SJCRH30 (cell line): Measurements from ENCODE around the gene NAXD. TPM values are rescaled to one million over a fixed set of nuclear protein-coding genes. Genes with fewer than 3 reads are reported as not detected.

Experiments used
- DNase-seq, 2 experiments: peaks; one replicate each; pipeline ENCODE4 v3.0.0-alpha.2; 2015 to 2020
- H3K27ac ChIP-seq: fragments of 250-450 bp; sonication (Bioruptor Pico); 2 replicates; pipeline ENCODE4 v1.5.1; 2020; ENCODE audit warnings: mild to moderate bottlenecking, moderate library complexity
- H3K27me3 ChIP-seq: fragments of 250-450 bp; sonication (Bioruptor Pico); 2 replicates; pipeline ENCODE4 v1.5.1; 2020; ENCODE audit warnings: mild to moderate bottlenecking, moderate library complexity
- H3K36me3 ChIP-seq: fragments of 250-450 bp; sonication (Bioruptor Pico); 2 replicates; pipeline ENCODE4 v1.5.1; 2020; ENCODE audit warnings: mild to moderate bottlenecking, moderate library complexity
- H3K4me1 ChIP-seq: fragments of 250-450 bp; sonication (Bioruptor Pico); 2 replicates; pipeline ENCODE4 v1.5.1; 2020; ENCODE audit warnings: mild to moderate bottlenecking, moderate library complexity
- H3K4me3 ChIP-seq: fragments of 250-450 bp; sonication (Bioruptor Pico); 2 replicates; pipeline ENCODE4 v1.5.1; 2020; ENCODE audit warnings: mild to moderate bottlenecking, moderate library complexity
- H3K9me3 ChIP-seq: fragments of 250-450 bp; sonication (Bioruptor Pico); replicated peaks from 2 replicates; pipeline ENCODE4 v1.5.1; 2020; ENCODE audit warnings: mild to moderate bottlenecking, moderate library complexity
- total RNA-seq: library from RNA; depleted of rRNA; stranded (reverse); fragments of >200 nt; shearing (Covaris generic); gene quantifications from 2 replicates; pipeline ENCODE4 v1.2.3, GENCODE V29; 2014

The NAXD gene
- total RNA-seq, 1 experiment from 2014 or later = 19.5 TPM

GRCh38 chr13:110610955-110611595 is 4.3 kb upstream of the NAXD start:
- H3K4me3 ChIP-seq = no peak overlapping the region
- DNase-seq = no peak
- H3K4me1 ChIP-seq = no peaks in the 10 kb centered on the region
- H3K9me3 ChIP-seq = no peaks in the 10 kb centered on the region
- H3K36me3 ChIP-seq = no peaks in the 10 kb centered on the region
- no peaks in the 10 kb centered on the region for H3K27me3 ChIP-seq
- no peak overlapping the region for H3K27ac ChIP-seq

GRCh38 chr13:110615005-110615321 is 382 bp upstream of the NAXD start:
- no peaks in the 10 kb centered on the region for H3K36me3 ChIP-seq
- DNase-seq = no peak

GRCh38 chr13:110616103-110617101 is 1.1 kb downstream of the NAXD start:
- no peaks in the 10 kb centered on the region for H3K36me3 ChIP-seq
- H3K4me3 ChIP-seq = peak overlapping the region; percentile 86
- H3K4me1 ChIP-seq = peaks cover 8% of the 10 kb centered on the region; the same call in 1 of the 2 replicates
- DNase-seq = peak; percentile 20 to 35
- no peaks in the 10 kb centered on the region for H3K9me3 ChIP-seq
- H3K27ac ChIP-seq = peak overlapping the region; percentile 48; the same call in 1 of the 2 replicates
- H3K27me3 ChIP-seq = no peaks in the 10 kb centered on the region

More at GRCh38 chr13:110615005-110615321, 382 bp upstream of the NAXD start:
- H3K9me3 ChIP-seq = no peaks in the 10 kb centered on the region
- peaks cover 8% of the 10 kb centered on the region; the same call in 1 of the 2 replicates for H3K4me1 ChIP-seq
- no peaks in the 10 kb centered on the region for H3K27me3 ChIP-seq
- H3K4me3 ChIP-seq = peak overlapping the region; percentile 86
- peak overlapping the region; percentile 48 for H3K27ac ChIP-seq

- Histone ChIP-seq H3K36me3 (peaks cover under 1% of the 10 kb centered on the region), H3K4me3 (no peak overlapping the region)
- no peak for DNase-seq
Observed at GRCh38 chr13:110617321-110618072, 2.2 kb downstream of the NAXD start.

GRCh38 chr13:110618167-110618566 is 2.8 kb downstream of the NAXD start:
- Histone ChIP-seq H3K36me3 (peaks cover 7% of the 10 kb centered on the region), H3K27ac (no peak overlapping the region), H3K9me3 (no peaks in the 10 kb centered on the region), H3K27me3 (no peaks in the 10 kb centered on the region), H3K4me3 (no peak overlapping the region), H3K4me1 (peaks cover 8% of the 10 kb centered on the region; the same call in 1 of the 2 replicates)
- DNase-seq = no peak

More at GRCh38 chr13:110617321-110618072, 2.2 kb downstream of the NAXD start:
- Histone ChIP-seq H3K4me1 (peaks cover 8% of the 10 kb centered on the region; the same call in 1 of the 2 replicates), H3K27ac (no peak overlapping the region), H3K9me3 (no peaks in the 10 kb centered on the region), H3K27me3 (no peaks in the 10 kb centered on the region)

- Histone ChIP-seq H3K27ac (no peak overlapping the region), H3K9me3 (no peaks in the 10 kb centered on the region)
Observed at GRCh38 chr13:110618780-110619179, 3.4 kb downstream of the NAXD start.

GRCh38 chr13:110620596-110620995 is 5.3 kb downstream of the NAXD start:
- DNase-seq = no peak
- Histone ChIP-seq H3K4me1 (peaks cover 8% of the 10 kb centered on the region; the same call in 1 of the 2 replicates), H3K9me3 (no peaks in the 10 kb centered on the region), H3K27ac (no peak overlapping the region), H3K4me3 (no peak overlapping the region), H3K27me3 (no peaks in the 10 kb centered on the region), H3K36me3 (peaks cover 10% of the 10 kb centered on the region)

More at GRCh38 chr13:110618780-110619179, 3.4 kb downstream of the NAXD start:
- Histone ChIP-seq H3K4me1 (peaks cover 8% of the 10 kb centered on the region; the same call in 1 of the 2 replicates), H3K36me3 (peaks cover 7% of the 10 kb centered on the region), H3K27me3 (no peaks in the 10 kb centered on the region), H3K4me3 (no peak overlapping the region)
- no peak for DNase-seq

GRCh38 chr13:110624766-110625756 is 9.7 kb downstream of the NAXD start:
- Histone ChIP-seq H3K4me3 (no peak overlapping the region), H3K36me3 (peaks cover 10% of the 10 kb centered on the region), H3K27ac (no peak overlapping the region), H3K9me3 (no peaks in the 10 kb centered on the region), H3K27me3 (no peaks in the 10 kb centered on the region), H3K4me1 (no peaks in the 10 kb centered on the region)
- no peak for DNase-seq

- no peaks in the 10 kb centered on the region for H3K4me1 ChIP-seq
- no peaks in the 10 kb centered on the region for H3K9me3 ChIP-seq
- no peak overlapping the region for H3K4me3 ChIP-seq
- H3K27me3 ChIP-seq = no peaks in the 10 kb centered on the region
- peaks cover 10% of the 10 kb centered on the region for H3K36me3 ChIP-seq
- no peak for DNase-seq
- no peak overlapping the region for H3K27ac ChIP-seq
Observed at GRCh38 chr13:110625771-110626321, 10.5 kb downstream of the NAXD start.

GRCh38 chr13:110626521-110626920 is 11.2 kb downstream of the NAXD start:
- Histone ChIP-seq H3K36me3 (peaks cover 10% of the 10 kb centered on the region), H3K4me3 (no peak overlapping the region), H3K27ac (no peak overlapping the region), H3K9me3 (no peaks in the 10 kb centered on the region), H3K27me3 (no peaks in the 10 kb centered on the region), H3K4me1 (no peaks in the 10 kb centered on the region)
- no peak for DNase-seq

- no peak for DNase-seq
- H3K36me3 ChIP-seq = peaks cover 10% of the 10 kb centered on the region
- no peak overlapping the region for H3K4me3 ChIP-seq
- no peaks in the 10 kb centered on the region for H3K9me3 ChIP-seq
- no peaks in the 10 kb centered on the region for H3K4me1 ChIP-seq
- no peak overlapping the region for H3K27ac ChIP-seq
- no peaks in the 10 kb centered on the region for H3K27me3 ChIP-seq
Observed at GRCh38 chr13:110627351-110627750, 12.0 kb downstream of the NAXD start.

GRCh38 chr13:110627761-110628476 is 12.6 kb downstream of the NAXD start:
- no peak overlapping the region for H3K27ac ChIP-seq
- no peaks in the 10 kb centered on the region for H3K4me1 ChIP-seq
- no peak for DNase-seq
- peaks cover 5% of the 10 kb centered on the region for H3K36me3 ChIP-seq
- no peaks in the 10 kb centered on the region for H3K9me3 ChIP-seq
- no peak overlapping the region for H3K4me3 ChIP-seq
- no peaks in the 10 kb centered on the region for H3K27me3 ChIP-seq

GRCh38 chr13:110628477-110628793 is 13.1 kb downstream of the NAXD start:
- Histone ChIP-seq H3K4me3 (no peak overlapping the region), H3K27ac (no peak overlapping the region), H3K9me3 (no peaks in the 10 kb centered on the region), H3K4me1 (no peaks in the 10 kb centered on the region), H3K36me3 (peaks cover 3% of the 10 kb centered on the region; the same call in 1 of the 2 replicates), H3K27me3 (no peaks in the 10 kb centered on the region)
- DNase-seq = no peak
